Type B pancreatic cell (in vitro differentiated cells): ENCODE data around the gene HSDL2. TPM values are rescaled to one million over a fixed set of nuclear protein-coding genes. Genes with fewer than 3 reads are reported as not detected.
"Not testable (repeated sequence)": the region's sequence is repeated elsewhere in the genome, so short reads cannot be mapped to it uniquely, and the experiment has no call there.

Source experiments
- DNase-seq: peaks from one replicate; pipeline ENCODE4 v3.0.0; 2021; ENCODE audit warnings: mixed read lengths; ENCODE audit not compliant: unreplicated experiment; ENCODE audit errors: extremely low spot score
- H3K27ac Mint-ChIP-seq: 2 replicates; pipeline ENCODE4 v1.8.0; 2021; ENCODE audit warnings: mild to moderate bottlenecking, mixed read lengths
- H3K27me3 Mint-ChIP-seq: 2 replicates; pipeline ENCODE4 v1.8.0; 2021; ENCODE audit warnings: mixed read lengths
- H3K36me3 Mint-ChIP-seq: 2 replicates; pipeline ENCODE4 v1.8.0; 2021; ENCODE audit warnings: mixed read lengths
- H3K4me1 Mint-ChIP-seq: one replicate; pipeline ENCODE4 v1.8.0; 2021; ENCODE audit warnings: mixed read lengths; ENCODE audit not compliant: unreplicated experiment
- H3K4me3 Mint-ChIP-seq: 2 replicates; pipeline ENCODE4 v1.8.0; 2021; ENCODE audit warnings: mild to moderate bottlenecking, mixed read lengths
- H3K9me3 Mint-ChIP-seq: 2 replicates; pipeline ENCODE4 v1.8.0; 2021; ENCODE audit warnings: mixed read lengths
- CTCF ChIP-seq: fragments of 200-600 bp; sonication (generic); conservative IDR thresholded peaks from 2 replicates; pipeline ENCODE4 v1.5.0; 2021; ENCODE audit warnings: antibody characterized with exemption, mild to moderate bottlenecking
- total RNA-seq: library from RNA; stranded (reverse); gene quantifications from 2 replicates; pipeline ENCODE4 v1.2.1, GENCODE V29; 2021; ENCODE audit warnings: low replicate concordance

HSDL2 gene
- total RNA-seq, 1 donor from 2014 or later: 37.5 TPM

DNA sequence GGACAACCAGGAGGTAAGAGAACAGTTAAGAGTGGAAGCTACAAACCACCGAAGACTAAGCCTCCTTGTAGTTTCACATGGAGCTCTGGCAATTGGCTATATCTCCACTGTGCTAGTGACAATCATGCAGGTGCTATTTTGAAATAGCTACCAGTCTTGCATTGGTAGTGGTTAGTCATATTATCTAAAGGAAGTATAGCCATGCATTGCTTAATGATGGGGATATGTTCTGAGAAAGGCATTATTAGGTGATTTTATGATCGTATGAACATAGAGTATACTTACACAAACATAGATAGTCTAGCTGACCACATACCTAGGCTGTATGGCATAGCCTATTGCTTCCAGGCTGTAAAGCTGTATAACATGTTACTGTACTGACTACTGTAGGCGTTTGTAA lies 28.4 kb downstream of the HSDL2 start:
- Mint-ChIP-seq H3K27me3 (no peaks in the 10 kb centered on the region), H3K36me3 (peaks cover 34% of the 10 kb centered on the region), H3K9me3 (no peaks in the 10 kb centered on the region), H3K4me3 (no peak overlapping the region), H3K4me1 (peaks cover 5% of the 10 kb centered on the region), H3K27ac (peak overlapping the region; percentile 9)
- no peak for DNase-seq
- no peak for TF ChIP-seq CTCF

GRCh38 chr9:112408819-112409218 lies 28.9 kb downstream of the HSDL2 start:
- Mint-ChIP-seq H3K36me3 (peaks cover 34% of the 10 kb centered on the region), H3K9me3 (no peaks in the 10 kb centered on the region)

DNA sequence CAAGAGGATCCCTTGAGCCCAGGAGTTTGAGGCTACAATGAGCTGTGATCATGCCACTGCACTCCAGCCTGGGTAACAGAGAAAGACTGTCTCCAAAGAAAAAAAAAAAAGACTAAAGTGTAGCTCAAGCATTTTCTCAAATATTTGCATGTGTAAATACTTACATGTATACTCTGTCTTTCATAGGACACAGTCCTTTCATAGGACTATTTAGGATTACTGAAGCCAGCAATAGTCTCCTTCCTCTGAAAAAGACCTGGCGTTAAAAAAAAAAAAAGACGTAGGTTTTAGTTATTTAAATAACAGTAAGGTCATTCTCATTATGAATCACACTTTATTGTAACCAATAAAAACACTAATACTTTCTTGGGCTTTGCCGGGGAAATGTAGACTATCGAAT lies 29.9 kb downstream of the HSDL2 start:
- Mint-ChIP-seq H3K4me1 (no peaks in the 10 kb centered on the region), H3K27ac (no peak overlapping the region), H3K36me3 (peaks cover 29% of the 10 kb centered on the region), H3K9me3 (no peaks in the 10 kb centered on the region), H3K4me3 (no peak overlapping the region), H3K27me3 (no peaks in the 10 kb centered on the region)
- DNase-seq: no peak
- no peak for TF ChIP-seq CTCF

More at GRCh38 chr9:112408819-112409218, 28.9 kb downstream of the HSDL2 start:
- Mint-ChIP-seq H3K27ac (no peak overlapping the region), H3K4me3 (no peak overlapping the region), H3K27me3 (no peaks in the 10 kb centered on the region), H3K4me1 (peaks cover 5% of the 10 kb centered on the region)
- DNase-seq: no peak
- no peak for TF ChIP-seq CTCF

DNA sequence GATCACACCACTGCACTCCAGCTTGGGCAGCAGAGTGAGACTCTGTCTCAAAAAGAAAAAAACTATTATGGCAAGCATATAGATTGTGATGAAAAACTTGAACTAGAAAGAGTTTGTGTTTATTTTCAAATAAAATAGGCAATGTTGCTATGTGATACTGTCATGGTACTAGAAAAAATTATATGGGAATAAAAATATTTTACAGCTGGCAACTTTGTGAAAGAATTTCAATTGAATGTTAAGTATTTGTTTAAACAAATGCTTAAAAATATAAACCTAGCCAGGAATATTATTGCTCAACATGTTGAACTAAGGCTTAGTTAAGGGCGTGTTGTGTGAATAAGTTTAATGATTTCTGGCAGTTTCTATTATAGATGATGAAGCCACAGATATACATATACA lies 31.7 kb downstream of the HSDL2 start:
- no peak overlapping the region for H3K27ac Mint-ChIP-seq
- H3K36me3 Mint-ChIP-seq: peaks cover 25% of the 10 kb centered on the region
- DNase-seq: no peak
- no peak for TF ChIP-seq CTCF
- H3K27me3 Mint-ChIP-seq: no peaks in the 10 kb centered on the region
- H3K4me3 Mint-ChIP-seq: no peak overlapping the region
- H3K9me3 Mint-ChIP-seq: no peaks in the 10 kb centered on the region
- no peaks in the 10 kb centered on the region for H3K4me1 Mint-ChIP-seq

GRCh38 chr9:112413728-112414127 lies 33.8 kb downstream of the HSDL2 start:
- H3K27me3 Mint-ChIP-seq, H3K27ac Mint-ChIP-seq, H3K9me3 Mint-ChIP-seq, H3K4me3 Mint-ChIP-seq, DNase-seq, H3K4me1 Mint-ChIP-seq: not testable (repeated sequence)
- peaks cover 11% of the 10 kb centered on the region for H3K36me3 Mint-ChIP-seq

- DNase-seq: no peak
- H3K4me1 Mint-ChIP-seq: no peaks in the 10 kb centered on the region
- no peak overlapping the region for H3K4me3 Mint-ChIP-seq
- no peaks in the 10 kb centered on the region for H3K27me3 Mint-ChIP-seq
- peaks cover 22% of the 10 kb centered on the region for H3K36me3 Mint-ChIP-seq
- no peak for TF ChIP-seq CTCF
- no peak overlapping the region for H3K27ac Mint-ChIP-seq
- H3K9me3 Mint-ChIP-seq: no peaks in the 10 kb centered on the region
Observed at GRCh38 chr9:112420208-112420607, 40.3 kb downstream of the HSDL2 start.
